ENCODE data around the gene PRKCH. TPM values are rescaled to one million over a fixed set of nuclear protein-coding genes. Genes with fewer than 3 reads are reported as not detected.

The PRKCH gene
- total and polyA plus RNA-seq, 2 donors (not counting 3 experiments of a cell fraction or from before 2014, with no cell fraction given), result 97.7 to 103 TPM

- Histone ChIP-seq H3K79me2 (ENCODE audit: control insufficient read depth, insufficient read depth, low read length) (peaks cover 6% of the 10 kb centered on the region), H3K9ac (replicated peaks; ENCODE audit: extremely low read depth, insufficient read depth, low read length) (no peak overlapping the region), H3K9me3 (replicated peaks; ENCODE audit: control insufficient read depth, insufficient read depth, low read length) (no peaks in the 10 kb centered on the region), H3K4me2 (ENCODE audit: insufficient read depth, low read length) (no peak overlapping the region), H3K9me1 (replicated peaks; ENCODE audit: control insufficient read depth, extremely low read depth, insufficient read depth, low read length) (no peaks in the 10 kb centered on the region), H4K20me1 (replicated peaks; ENCODE audit: control insufficient read depth, extremely low read depth, insufficient read depth, low read length) (no peaks in the 10 kb centered on the region), H3K4me3 (replicated peaks in 1 of 3; ENCODE audit: insufficient read depth in 1 of 3, low read depth in 1 of 3, low read length in 3 of 3) (no peak overlapping the region), H3K36me3 (ENCODE audit: control insufficient read depth in 2 of 2, extremely low read depth in 1 of 2, insufficient read depth in 2 of 2, low read length in 2 of 2) (peaks cover 22 to 29% of the 10 kb centered on the region in 2 experiments), H2AFZ (ENCODE audit: low read depth, low read length) (no peak overlapping the region), H3K4me1 (ENCODE audit: control insufficient read depth, extremely low read depth, insufficient read depth, low read length) (peaks cover 34% of the 10 kb centered on the region), H3K27me3 (ENCODE audit: control insufficient read depth in 2 of 2, insufficient read depth in 2 of 2, low read length in 2 of 2) (no peaks in the 10 kb centered on the region), H3K27ac (ENCODE audit: insufficient read depth, low read depth, low read length) (no peak overlapping the region)
- ChIA-PET CTCF (interaction anchor here (1.0 to 2.3 kb wide), 3 partner anchors 163 to 667 kb away, joined by 3 to 13 read pairs (median 4); no protein-coding TSS in a partner anchor), POLR2A (no interaction called here)
- no peak for DNase-seq (ENCODE audit: low read depth, low spot score)
- no peak for FAIRE-seq
- dilution Hi-C loops (cut with MboI; ENCODE audit: extremely low pct_ligation_motif_present, low sequenced_read_pairs) (loop anchor here (25.0 kb wide), 2 partner anchors 172 to 278 kb away; partner anchors contain the start of gene TMEM30B), intact Hi-C loops (cut with micrococcal nuclease) (no loop called here)
- no TSS peak for BruUV-seq (replicated peaks)
- TF ChIP-seq EZH2 (IDR thresholded peaks at IDR 0.05; ENCODE audit: borderline replicate concordance, low read depth, low read length, severe bottlenecking) (no peak), MAX (IDR thresholded peaks at IDR 0.05; ENCODE audit: insufficient read depth, insufficient read length) (no peak), CTCF (IDR thresholded peaks at IDR 0.05; ENCODE audit: extremely low read depth in 1 of 2, insufficient read depth in 1 of 2, low read depth in 1 of 2, low read length in 2 of 2) (no peak), POLR2A (IDR thresholded peaks at IDR 0.05; ENCODE audit: low read depth, low read length) (no peak), FOS (IDR thresholded peaks at IDR 0.05; ENCODE audit: borderline replicate concordance, insufficient read depth, low read length) (no peak), MYC (IDR thresholded peaks at IDR 0.05; ENCODE audit: low read depth, low read length) (no peak), POLR2AphosphoS5 (IDR thresholded peaks at IDR 0.05; ENCODE audit: insufficient read depth, low read depth, low read length) (no peak), GATA2 (IDR thresholded peaks at IDR 0.05; ENCODE audit: insufficient read depth, insufficient read length, low read depth, low read length) (no peak), JUN (IDR thresholded peaks at IDR 0.05; ENCODE audit: borderline replicate concordance, insufficient read depth, insufficient read length, low read depth) (no peak)
Observed at GRCh38 chr14:61459229-61459628, 137.8 kb downstream of the PRKCH start.
